Activated T-cell treated with anti-CD3 and anti-CD28 coated beads for 24 hours (primary cell): ENCODE data around the gene LINC00632.
A peak's percentile ranks its signal among the peaks of the same experiment; 100 is the strongest.

Experiments used
- DNase-seq: peaks from one replicate; pipeline ENCODE4 v3.0.0-alpha.2; 2020; ENCODE audit warnings: low read depth

LINC00632 gene

DNA sequence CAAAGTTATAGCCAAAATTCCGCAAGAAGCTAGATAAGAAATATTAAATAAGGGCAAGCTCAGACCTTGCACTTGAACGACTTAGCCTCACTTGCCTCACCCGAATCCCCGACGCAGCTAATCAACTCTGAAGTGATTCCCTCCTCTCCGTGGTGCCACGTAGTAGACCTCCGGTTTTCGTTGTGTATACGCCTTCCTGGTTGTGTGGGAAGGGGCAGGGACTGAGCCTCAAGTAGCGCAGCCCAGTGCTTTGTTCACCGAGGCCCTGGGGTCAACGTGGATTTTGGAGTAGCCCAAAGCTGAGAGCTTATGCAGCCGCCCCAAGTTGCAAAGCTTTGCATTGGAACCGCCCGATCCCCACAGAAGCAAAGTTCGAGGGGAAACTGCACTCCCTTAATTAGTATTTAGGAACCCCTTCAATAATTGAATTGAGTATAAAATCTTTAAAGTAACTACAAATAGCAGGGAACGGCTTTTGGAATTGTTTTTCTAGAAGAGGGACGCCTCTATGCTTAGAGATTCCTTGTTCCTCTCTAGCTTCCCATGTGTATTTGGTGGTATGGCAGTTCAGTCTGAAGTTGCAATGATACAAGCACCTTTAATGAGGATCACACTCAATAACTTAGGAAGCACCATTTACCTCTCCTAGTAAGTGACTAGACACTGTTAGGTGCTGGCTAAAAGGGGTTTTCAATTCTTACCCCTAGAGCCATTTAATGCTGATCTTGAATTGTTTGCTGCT, 55.7 kb downstream of the LINC00632 start:
- no peak for DNase-seq

DNA sequence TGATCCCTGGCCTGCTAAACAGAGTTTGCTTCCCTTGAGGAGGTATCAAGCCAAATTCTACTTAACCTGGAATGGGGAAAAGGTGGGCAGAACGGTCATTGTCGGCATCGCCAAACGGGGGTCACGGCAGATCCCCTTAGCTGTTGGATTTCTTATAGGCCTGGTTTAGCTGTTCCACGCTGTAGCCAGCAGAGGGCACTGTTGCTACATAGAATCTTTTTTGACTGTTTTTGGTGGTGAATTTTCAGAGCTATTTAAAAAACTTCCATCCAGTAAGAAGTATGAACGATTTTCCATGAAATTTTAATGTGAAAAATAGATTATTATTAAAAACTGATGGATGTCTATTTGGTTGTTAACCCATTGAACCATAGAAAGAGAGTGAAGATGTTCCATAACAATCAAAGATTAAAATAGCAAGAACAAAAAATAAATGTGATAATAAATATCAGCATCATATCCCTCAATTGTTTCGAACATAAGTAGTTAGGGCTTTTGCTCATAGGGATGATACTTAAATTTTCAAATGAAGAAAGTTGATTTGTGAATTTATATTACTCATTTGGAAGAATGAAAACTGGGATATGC, 56.6 kb downstream of the LINC00632 start:
- DNase-seq = peak; percentile 8

DNA sequence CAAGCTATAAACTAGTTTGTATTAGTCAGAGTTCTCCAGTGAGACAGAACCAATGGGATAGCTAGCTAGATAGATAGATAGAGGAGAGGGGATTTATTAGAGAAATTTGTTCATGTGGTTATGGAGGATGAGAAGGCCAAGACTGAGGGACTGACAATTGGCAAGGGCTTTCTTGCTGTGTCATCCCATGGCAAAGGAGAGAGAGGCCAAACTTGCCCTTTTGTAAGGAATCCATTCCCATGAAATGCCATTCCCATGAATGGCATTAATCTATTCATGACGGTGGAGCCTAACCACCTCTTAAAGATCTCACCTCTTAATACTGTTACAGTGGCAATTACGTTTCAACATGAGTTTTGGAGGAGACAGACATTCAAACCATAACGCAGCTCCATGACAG, 58.1 kb downstream of the LINC00632 start:
- no peak for DNase-seq

DNA sequence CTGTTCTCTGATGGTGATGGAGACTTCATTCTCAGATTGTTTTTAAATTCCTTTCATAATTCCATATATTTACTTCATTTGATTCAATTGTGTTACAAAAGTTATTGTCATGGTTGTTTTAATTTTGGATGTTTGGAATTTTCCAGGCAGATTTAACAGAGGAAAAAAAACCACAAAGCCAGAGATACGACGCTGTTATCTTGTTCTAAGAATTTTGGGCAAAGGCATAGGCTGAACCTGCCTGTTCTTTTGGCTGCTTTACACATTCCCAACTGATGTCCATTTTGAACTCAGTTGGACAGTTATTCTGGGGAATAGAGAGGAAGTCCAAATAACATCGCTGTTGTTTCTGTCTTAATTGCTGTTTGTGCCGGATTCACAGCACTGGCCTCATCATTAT, 65.7 kb downstream of the LINC00632 start:
- DNase-seq = no peak

DNA sequence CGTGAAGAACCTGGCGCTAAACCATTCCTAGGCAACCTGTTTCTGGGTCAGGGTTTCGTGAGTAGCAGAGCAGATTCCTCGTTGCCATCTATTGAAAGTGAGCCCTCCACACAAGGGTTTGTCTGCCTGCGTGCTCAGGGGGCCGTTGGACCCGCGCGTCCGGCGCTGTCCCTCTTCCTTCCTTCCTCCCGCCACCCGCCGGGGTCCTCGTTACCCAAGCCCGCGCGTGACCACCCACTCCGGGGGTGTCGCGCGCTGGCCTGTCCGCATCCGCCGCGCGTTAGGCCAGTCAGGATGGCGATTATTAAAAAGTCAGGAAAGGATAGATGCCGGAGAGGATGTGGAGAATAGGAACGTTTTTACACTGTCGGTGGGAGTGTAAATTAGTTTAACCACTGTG, 66.8 kb downstream of the LINC00632 start:
- no peak for DNase-seq

DNA sequence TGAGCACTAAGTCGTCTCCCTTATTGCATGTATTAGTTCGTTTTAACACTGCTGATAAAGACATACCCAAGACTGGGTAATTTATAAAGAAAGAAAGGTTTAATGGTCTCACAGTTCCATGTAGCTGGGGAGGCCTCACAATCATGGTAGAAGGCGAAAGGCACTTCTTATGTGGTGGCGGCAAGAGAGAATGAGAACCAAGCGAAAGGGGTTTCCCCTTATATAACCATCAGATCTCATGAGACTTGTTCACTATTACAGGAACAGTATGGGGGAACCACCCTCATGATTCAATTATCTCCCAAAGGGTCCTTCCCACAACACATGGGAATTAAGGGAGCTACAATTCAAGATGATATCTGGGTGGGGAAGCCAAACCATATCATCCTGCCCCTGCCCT, 85.1 kb downstream of the LINC00632 start:
- DNase-seq = no peak

DNA sequence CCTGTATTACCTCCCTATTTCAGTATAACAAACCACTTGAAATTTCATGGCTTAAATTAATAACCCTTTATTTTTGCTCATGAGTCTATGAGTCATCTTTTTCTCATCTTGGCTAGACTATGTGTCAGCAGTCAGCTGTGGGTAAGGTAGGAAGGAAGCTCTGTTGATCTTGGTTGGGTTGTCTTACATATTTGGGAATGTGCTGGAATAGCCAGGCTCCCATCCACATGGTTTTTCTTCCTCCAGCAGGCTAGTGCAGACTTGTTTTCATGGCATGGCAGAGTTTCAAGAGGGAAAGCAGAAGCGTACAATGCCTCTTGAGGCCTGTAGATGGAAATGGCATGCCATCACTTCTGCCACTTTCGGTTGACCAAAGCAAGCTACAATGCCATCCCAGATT, 89.7 kb downstream of the LINC00632 start:
- DNase-seq = no peak

DNA sequence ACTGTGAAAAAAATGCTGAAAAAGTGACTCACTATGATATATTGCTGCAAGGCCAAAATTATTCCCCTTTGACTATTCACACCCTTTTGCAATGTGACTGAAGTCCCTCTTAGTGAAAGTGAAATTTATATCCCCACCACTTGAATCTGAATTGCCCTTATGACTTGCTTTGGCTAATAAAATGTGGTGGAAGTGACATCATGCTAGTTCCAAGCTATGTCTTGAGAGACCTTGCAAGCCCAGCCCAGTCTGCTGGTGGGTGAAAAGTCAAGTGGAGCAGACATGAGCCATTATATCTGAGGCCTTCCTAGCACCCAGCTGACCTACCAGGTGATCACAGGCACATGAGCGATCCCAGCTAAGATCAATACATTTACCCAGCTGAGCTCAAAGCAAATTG, 94.7 kb downstream of the LINC00632 start:
- no peak for DNase-seq

DNA sequence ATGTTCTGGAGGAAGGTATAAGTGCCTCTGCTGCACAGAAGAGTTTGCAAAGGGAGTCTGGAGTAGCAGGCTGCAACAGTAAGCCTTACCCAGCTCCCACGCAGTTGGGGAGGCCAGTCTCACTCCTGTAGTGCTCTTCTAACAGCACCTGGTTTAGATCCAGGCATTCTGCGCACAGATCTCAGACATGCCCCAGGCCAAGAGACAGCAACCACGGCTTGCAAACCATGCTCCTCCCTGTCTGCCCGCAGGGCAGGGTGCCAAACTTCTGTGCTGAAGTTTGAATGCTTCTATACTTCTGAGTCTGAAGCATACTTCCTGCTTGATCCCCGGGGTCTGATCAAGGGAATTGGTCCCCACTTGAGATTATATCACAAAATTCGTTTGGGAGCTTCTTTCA, 106.3 kb downstream of the LINC00632 start:
- no peak for DNase-seq

DNA sequence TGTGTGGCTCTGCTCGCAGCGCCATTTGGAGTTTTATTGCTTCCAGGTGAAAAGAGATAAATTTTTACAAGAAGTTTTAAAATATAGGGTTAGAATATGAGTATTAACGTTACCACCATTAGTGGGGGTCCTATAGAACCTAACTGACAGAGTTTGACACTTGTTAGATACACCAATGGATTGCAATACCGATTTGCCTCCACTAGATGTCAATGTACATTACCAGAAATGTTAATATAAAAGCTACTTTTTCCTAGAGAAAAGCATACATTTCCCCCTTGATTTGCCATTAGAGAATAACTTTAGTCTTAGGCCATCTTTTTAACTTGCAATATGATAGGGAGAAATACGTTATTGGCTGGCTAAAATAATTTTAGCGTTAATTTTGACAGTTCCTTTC, 108.4 kb downstream of the LINC00632 start:
- DNase-seq = no peak

DNA sequence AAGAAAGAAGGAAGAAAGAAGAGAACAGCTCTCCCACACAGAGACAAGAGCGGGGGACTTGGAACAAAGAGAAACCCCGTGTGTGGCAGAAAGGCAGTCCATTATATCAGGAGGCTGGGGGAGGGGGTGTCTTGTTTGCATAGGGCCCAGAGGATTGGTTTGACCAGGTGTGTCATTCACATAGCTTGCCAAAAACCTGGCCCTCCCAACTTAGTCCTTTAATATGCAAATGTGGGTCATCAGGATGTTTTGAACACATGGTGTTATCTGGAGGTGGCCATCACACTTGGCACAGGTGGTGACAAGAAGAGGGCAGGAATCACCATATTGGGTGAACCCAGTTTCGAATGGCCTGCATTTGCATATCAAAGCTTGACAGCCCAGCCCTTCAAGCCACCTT, 111.7 kb downstream of the LINC00632 start:
- no peak for DNase-seq

DNA sequence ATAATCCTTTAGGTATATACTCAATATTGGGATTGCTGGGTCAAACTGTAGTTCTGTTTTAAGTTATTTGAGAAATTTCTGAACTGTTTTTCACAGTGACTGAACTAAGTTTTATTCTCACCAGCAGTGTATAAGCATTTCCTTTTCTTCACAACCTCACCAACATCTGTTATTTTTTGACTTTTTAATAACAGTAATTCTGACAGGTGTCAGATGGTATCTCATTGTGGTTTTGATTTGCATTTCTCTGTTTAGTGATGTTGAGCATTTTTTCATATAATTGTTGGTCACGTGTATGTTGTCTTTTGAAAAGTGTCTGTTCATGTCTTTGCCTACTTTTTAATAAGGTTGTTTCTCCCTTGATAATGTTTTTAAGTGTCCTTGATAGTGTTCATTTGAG, 112.6 kb downstream of the LINC00632 start:
- DNase-seq = no peak

DNA sequence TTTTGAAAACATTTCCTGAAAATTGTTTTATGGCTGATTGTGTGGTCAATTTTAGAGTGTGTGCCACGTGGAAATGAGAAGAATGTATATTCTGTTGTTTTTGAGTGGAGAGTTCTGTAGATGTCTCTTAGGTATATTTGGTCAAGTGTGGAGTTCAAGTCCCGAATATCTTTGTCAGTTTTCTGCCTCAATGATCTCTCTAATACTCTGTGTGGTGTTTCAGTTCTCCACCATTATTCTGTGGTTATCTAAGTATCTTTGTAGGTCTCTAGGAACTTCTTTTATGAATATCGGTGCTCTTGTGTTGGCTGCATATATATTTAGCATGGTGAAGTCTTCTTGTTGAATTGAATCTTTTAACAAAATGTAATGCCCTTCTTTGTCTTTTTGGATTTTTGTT, 113.3 kb downstream of the LINC00632 start:
- DNase-seq = no peak

DNA sequence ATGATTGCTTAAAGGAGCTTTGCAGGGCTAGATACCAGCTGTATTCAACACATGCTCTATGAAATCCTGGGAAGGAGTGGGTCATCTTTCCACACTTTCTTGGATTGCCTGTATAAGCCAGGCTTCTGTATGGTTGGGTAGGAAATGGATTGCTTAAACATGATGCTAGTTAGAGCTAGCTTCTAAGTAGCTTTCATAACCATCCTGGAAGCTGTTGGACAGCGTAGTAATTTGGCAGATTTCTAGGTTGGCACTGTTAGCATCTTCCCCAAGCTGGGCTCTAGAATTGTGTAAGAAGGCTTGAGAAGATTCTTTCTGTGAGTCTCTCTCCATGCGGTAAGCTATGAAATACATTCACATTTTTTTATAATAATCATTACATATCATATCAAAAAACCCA, 127.3 kb downstream of the LINC00632 start:
- DNase-seq = no peak
